K562 (cell line): Measurements from ENCODE around the gene HPCAL1. TPM values are rescaled to one million over a fixed set of nuclear protein-coding genes. Genes with fewer than 3 reads are reported as not detected.

Experiments used
- BACH1 ChIP-seq: fragments of 200-800 bp; sonication (Bioruptor generic); IDR thresholded peaks from 2 replicates; pipeline ENCODE4 v1.6.1; 2016; ENCODE audit warnings: missing genetic modification characterization, missing compliant biosample characterization
- CBX5 ChIP-seq: IDR thresholded peaks from 2 replicates; pipeline ENCODE4 v1.6.1; 2014; ENCODE audit warnings: low read depth, borderline replicate concordance
- CEBPG ChIP-seq, 3 experiments: fragments of 200-800 bp in 1 of 3; sonication (Bioruptor generic) in 1 of 3; sonication (generic) in 1 of 3; formaldehyde crosslinking in 1 of 3; IDR thresholded peaks in 2 of 3; conservative IDR thresholded peaks in 1 of 3; 2 replicates each; pipeline versions ENCODE4 v1.6.1 to v1.8.0; 2016 to 2022; ENCODE audit warnings: missing compliant biosample characterization in 2 of 3, missing genetic modification characterization in 2 of 3, mild to moderate bottlenecking in 1 of 3, missing genetic modification reagents in 1 of 3
- CREB5 ChIP-seq: fragments of 250-450 bp; sonication (Bioruptor Pico); IDR thresholded peaks from 2 replicates; pipeline ENCODE4 v1.5.0; 2020; ENCODE audit warnings: mild to moderate bottlenecking
- EP300 ChIP-seq: IDR thresholded peaks from 2 replicates; pipeline ENCODE4 v1.6.1; 2012; ENCODE audit warnings: low read length, improper control_type of control experiment
- HCFC1 ChIP-seq: IDR thresholded peaks from 2 replicates; pipeline ENCODE4 v1.6.1; 2012; ENCODE audit warnings: low read depth, low read length, improper control_type of control experiment
- L3MBTL2 ChIP-seq: fragments of 450-650 bp; IDR thresholded peaks from 2 replicates; pipeline ENCODE4 v1.6.1; 2016; ENCODE audit warnings: mild to moderate bottlenecking, moderate library complexity
- MAFF ChIP-seq: IDR thresholded peaks from 2 replicates; pipeline ENCODE4 v1.6.1; 2012; ENCODE audit warnings: low read length, improper control_type of control experiment
- MAFK ChIP-seq: IDR thresholded peaks from 2 replicates; pipeline ENCODE4 v1.6.1; 2011; ENCODE audit warnings: low read length, improper control_type of control experiment
- RBM14 ChIP-seq: fragments of 200-400 bp; formaldehyde crosslinking; IDR thresholded peaks from 2 replicates; pipeline ENCODE4 v1.6.1; 2018; ENCODE audit warnings: low read depth, mild to moderate bottlenecking, low read length, moderate library complexity, borderline replicate concordance; ENCODE audit not compliant: insufficient read depth
- SMARCB1 ChIP-seq: IDR thresholded peaks from 2 replicates; pipeline ENCODE4 v1.6.1; 2011; ENCODE audit warnings: improper control_type of control experiment, low read depth; ENCODE audit not compliant: insufficient read length
- TEAD4 ChIP-seq, 2 experiments: sonication (generic) in 1 of 2; formaldehyde crosslinking in 1 of 2; IDR thresholded peaks; 2 replicates each; pipeline versions ENCODE4 v1.6.1 to v1.8.0; 2012 to 2022; ENCODE audit warnings: borderline replicate concordance in 1 of 2, inconsistent platforms in 1 of 2, low read length in 1 of 2, mild to moderate bottlenecking in 1 of 2, missing genetic modification reagents in 1 of 2
- TRIM28 ChIP-seq: fragments of 450-650 bp; IDR thresholded peaks from 2 replicates; pipeline ENCODE4 v1.6.1; 2017
- ZBTB1 ChIP-seq: sonication (generic); formaldehyde crosslinking; IDR thresholded peaks from 2 replicates; pipeline ENCODE4 v1.8.1; 2023; ENCODE audit warnings: missing genetic modification reagents, low read depth, mild to moderate bottlenecking, borderline replicate concordance
- ZBTB11 ChIP-seq, 3 experiments: fragments of 200-800 bp in 1 of 3; fragments of 250-450 bp in 1 of 3; fragments of 450-650 bp in 1 of 3; sonication (Bioruptor Pico) in 1 of 3; sonication (Bioruptor generic) in 1 of 3; formaldehyde crosslinking in 1 of 3; IDR thresholded peaks; 2 replicates each; pipeline versions ENCODE4 v1.6.1 to v1.8.0; 2016 to 2022; ENCODE audit warnings: mild to moderate bottlenecking in 2 of 3, missing genetic modification characterization in 2 of 3, missing compliant biosample characterization in 1 of 3, moderate library complexity in 1 of 3
- polyA plus RNA-seq, 8 experiments: library from polyadenylated mRNA; depleted of rRNA in 4 of 8; stranded (reverse) in 5 of 8; unstranded in 3 of 8; fragments of >200 nt; fragmentation: Nextera tagmentation in 2 of 8; fragmentation: Illumina TruSeq in 1 of 8; extraction: Ambion mirVana in 2 of 8; extraction: Trizol in 1 of 8; gene quantifications; 2 replicates each; pipeline versions ENCODE4 v1.2.1 to v1.2.3, GENCODE V29; 2011 to 2014; ENCODE audit warnings: inconsistent platforms in 1 of 8, missing spikeins in 1 of 8
- total RNA-seq, 7 experiments: library from RNA; depleted of rRNA in 6 of 7; stranded (reverse); fragments of >200 nt in 6 of 7; fragmentation: Illumina TruSeq in 2 of 7; extraction: Trizol in 2 of 7; gene quantifications; 2 replicates each; pipeline versions ENCODE4 v1.2.1 to v1.2.3, GENCODE V29; 2011 to 2021; ENCODE audit warnings: low replicate concordance in 1 of 7
- TF ChIP-seq, protein P1 (sequence below): fragments of 450-650 bp; IDR thresholded peaks from 2 replicates; pipeline ENCODE4 v1.6.1; 2018; ENCODE audit warnings: mild to moderate bottlenecking, low read depth; ENCODE audit not compliant: partially characterized antibody
- TF ChIP-seq, protein P2 (sequence below), 2 experiments: fragments of 200-800 bp in 1 of 2; sonication (Bioruptor generic) in 1 of 2; sonication (generic) in 1 of 2; formaldehyde crosslinking in 1 of 2; IDR thresholded peaks in 1 of 2; conservative IDR thresholded peaks in 1 of 2; 2 replicates each; pipeline versions ENCODE4 v1.5.0 to v1.6.1; 2016 to 2020; ENCODE audit warnings: missing compliant biosample characterization in 1 of 2, missing genetic modification characterization in 1 of 2, missing genetic modification reagents in 1 of 2

The HPCAL1 gene
- total and polyA plus RNA-seq, 9 of the 15 experiments (the other 6 are each of a cell fraction or from before 2014, with no cell fraction given) = 2.7 to 65.5 (median 23.9) TPM

DNA sequence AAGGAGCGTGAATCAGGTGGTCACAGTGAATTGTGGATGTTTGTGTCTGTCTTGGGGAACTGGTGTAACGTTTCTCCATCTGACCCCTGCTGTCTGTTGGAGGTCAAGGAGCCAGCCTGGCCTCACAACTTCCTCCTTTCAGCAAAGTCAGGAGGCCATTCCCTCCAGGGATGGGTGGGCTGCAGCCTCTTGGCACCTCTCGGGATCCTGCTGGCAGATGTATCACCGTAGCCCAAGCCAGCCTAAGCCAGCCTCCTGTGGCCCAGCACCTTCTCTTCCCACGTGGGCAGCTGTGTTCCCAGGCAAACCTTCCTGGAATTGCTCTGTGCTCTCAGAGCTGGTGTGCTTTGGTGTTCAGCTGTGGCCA is 30.5 kb downstream of the HPCAL1 start (continued):
- TF ChIP-seq ZBTB11 (CRISPR knock-in tag; IDR thresholded peaks at IDR 0.05) = no peak
- 0 out of 2 replicates have a peak, but pooled peaks have one; percentile 26 for TF ChIP-seq BACH1 (tag)
- TF ChIP-seq SMARCB1 = no peak
- TF ChIP-seq ZBTB1 (CRISPR knock-in tag) = no peak
- TF ChIP-seq CREB5 (CRISPR knock-in tag) = no peak
- TF ChIP-seq, protein P1, sequence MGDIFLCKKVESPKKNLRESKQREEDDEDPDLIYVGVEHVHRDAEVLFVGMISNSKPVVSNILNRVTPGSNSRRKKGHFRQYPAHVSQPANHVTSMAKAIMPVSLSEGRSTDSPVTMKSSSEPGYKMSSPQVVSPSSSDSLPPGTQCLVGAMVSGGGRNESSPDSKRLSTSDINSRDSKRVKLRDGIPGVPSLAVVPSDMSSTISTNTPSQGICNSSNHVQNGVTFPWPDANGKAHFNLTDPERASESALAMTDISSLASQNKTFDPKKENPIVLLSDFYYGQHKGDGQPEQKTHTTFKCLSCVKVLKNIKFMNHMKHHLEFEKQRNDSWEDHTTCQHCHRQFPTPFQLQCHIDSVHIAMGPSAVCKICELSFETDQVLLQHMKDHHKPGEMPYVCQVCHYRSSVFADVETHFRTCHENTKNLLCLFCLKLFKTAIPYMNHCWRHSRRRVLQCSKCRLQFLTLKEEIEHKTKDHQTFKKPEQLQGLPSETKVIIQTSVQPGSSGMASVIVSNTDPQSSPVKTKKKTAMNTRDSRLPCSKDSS = no peak
- no peak for TF ChIP-seq RBM14
- no peak for TF ChIP-seq EP300
- no peak for TF ChIP-seq MAFF
- TF ChIP-seq TRIM28 = no peak
- TF ChIP-seq CEBPG (CRISPR knock-in tag; IDR thresholded peaks at IDR 0.05) = no peak
- TF ChIP-seq CEBPG (tag; conservative IDR thresholded peaks at IDR 0.05 in 1 of 2, IDR thresholded peaks at IDR 0.05 in 1 of 2) = no peak
- TF ChIP-seq TEAD4 (IDR thresholded peaks at IDR 0.05; ENCODE audit: low read length) = no peak
- no peak for TF ChIP-seq TEAD4 (CRISPR knock-in tag; IDR thresholded peaks at IDR 0.05; ENCODE audit: borderline replicate concordance)
- TF ChIP-seq, protein P2, sequence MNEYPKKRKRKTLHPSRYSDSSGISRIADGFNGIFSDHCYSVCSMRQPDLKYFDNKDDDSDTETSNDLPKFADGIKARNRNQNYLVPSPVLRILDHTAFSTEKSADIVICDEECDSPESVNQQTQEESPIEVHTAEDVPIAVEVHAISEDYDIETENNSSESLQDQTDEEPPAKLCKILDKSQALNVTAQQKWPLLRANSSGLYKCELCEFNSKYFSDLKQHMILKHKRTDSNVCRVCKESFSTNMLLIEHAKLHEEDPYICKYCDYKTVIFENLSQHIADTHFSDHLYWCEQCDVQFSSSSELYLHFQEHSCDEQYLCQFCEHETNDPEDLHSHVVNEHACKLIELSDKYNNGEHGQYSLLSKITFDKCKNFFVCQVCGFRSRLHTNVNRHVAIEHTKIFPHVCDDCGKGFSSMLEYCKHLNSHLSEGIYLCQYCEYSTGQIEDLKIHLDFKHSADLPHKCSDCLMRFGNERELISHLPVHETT (CRISPR knock-in tag; conservative IDR thresholded peaks at IDR 0.05 in 1 of 2, IDR thresholded peaks at IDR 0.05 in 1 of 2) = no peak
- no peak for TF ChIP-seq MAFK
- TF ChIP-seq CBX5 = no peak
- TF ChIP-seq HCFC1 = no peak
- peak; percentile 22 for TF ChIP-seq L3MBTL2
